Neural progenitor cell (in vitro differentiated cells): ENCODE measurements around the gene DSCAML1. TPM values are rescaled to one million over a fixed set of nuclear protein-coding genes. Genes with fewer than 3 reads are reported as not detected.

Experiments
- DNase-seq: peaks from one replicate; pipeline ENCODE4 v3.0.0-alpha.2; 2016; ENCODE audit warnings: low spot score
- H2AFZ ChIP-seq: fragments of 200-600 bp; sonication (generic); replicated peaks from 2 replicates; pipeline ENCODE4 v1.6.1; 2016; ENCODE audit warnings: antibody characterized with exemption
- H3F3A ChIP-seq: fragments of 200-600 bp; sonication (generic); 2 replicates; pipeline ENCODE4 v1.6.1; 2016; ENCODE audit warnings: antibody characterized with exemption, low read depth
- H3K27ac ChIP-seq: fragments of 200-600 bp; sonication (generic); 2 replicates; pipeline ENCODE4 v1.5.1; 2016; ENCODE audit warnings: mild to moderate bottlenecking
- H3K27me3 ChIP-seq: fragments of 200-600 bp; sonication (generic); 2 replicates; pipeline ENCODE4 v1.6.1; 2016; ENCODE audit warnings: mild to moderate bottlenecking, moderate library complexity
- H3K36me3 ChIP-seq: fragments of 200-600 bp; sonication (generic); 2 replicates; pipeline ENCODE4 v1.5.1; 2016
- H3K4me1 ChIP-seq: fragments of 200-600 bp; sonication (generic); 2 replicates; pipeline ENCODE4 v1.6.1; 2016; ENCODE audit warnings: mixed run types
- H3K4me2 ChIP-seq: fragments of 200-600 bp; sonication (generic); 2 replicates; pipeline ENCODE4 v1.6.1; 2016
- H3K4me3 ChIP-seq: fragments of 200-600 bp; sonication (generic); 2 replicates; pipeline ENCODE4 v1.5.1; 2016
- H3K79me2 ChIP-seq: fragments of 200-600 bp; sonication (generic); 2 replicates; pipeline ENCODE4 v1.6.1; 2016; ENCODE audit warnings: low read depth
- H3K9ac ChIP-seq: fragments of 200-600 bp; sonication (generic); 2 replicates; pipeline ENCODE4 v1.6.1; 2016
- H3K9me3 ChIP-seq: fragments of 200-600 bp; sonication (generic); 2 replicates; pipeline ENCODE4 v1.5.1; 2016; ENCODE audit warnings: low read depth
- H4K20me1 ChIP-seq: fragments of 200-600 bp; sonication (generic); 2 replicates; pipeline ENCODE4 v1.6.1; 2016; ENCODE audit warnings: low read depth
- H3K27ac Mint-ChIP-seq: 3 replicates; pipeline ENCODE4 v1.8.0; 2021; ENCODE audit warnings: mixed read lengths
- H3K27me3 Mint-ChIP-seq: 2 replicates; pipeline ENCODE4 v1.8.0; 2022; ENCODE audit warnings: low read depth, mild to moderate bottlenecking, inconsistent platforms, moderate library complexity, mixed read lengths; ENCODE audit not compliant: insufficient read depth
- H3K36me3 Mint-ChIP-seq: 3 replicates; pipeline ENCODE4 v1.8.0; 2021; ENCODE audit warnings: mixed read lengths
- H3K4me1 Mint-ChIP-seq: 3 replicates; pipeline ENCODE4 v1.8.0; 2021; ENCODE audit warnings: mixed read lengths
- H3K4me3 Mint-ChIP-seq: 3 replicates; pipeline ENCODE4 v1.8.0; 2021; ENCODE audit warnings: mild to moderate bottlenecking, moderate library complexity, mixed read lengths
- H3K9me3 Mint-ChIP-seq: 3 replicates; pipeline ENCODE4 v1.8.0; 2020; ENCODE audit warnings: mixed read lengths
- EZH2 ChIP-seq: fragments of 200-600 bp; sonication (generic); IDR thresholded peaks from 2 replicates; pipeline ENCODE4 v1.6.1; 2017; ENCODE audit warnings: antibody characterized with exemption, mild to moderate bottlenecking, moderate library complexity
- EZH2phosphoT487 ChIP-seq: fragments of 200-600 bp; sonication (generic); IDR thresholded peaks from 2 replicates; pipeline ENCODE4 v1.6.1; 2017; ENCODE audit warnings: antibody characterized with exemption
- total RNA-seq: library from RNA; depleted of rRNA; stranded (reverse); fragments of >200 nt; gene quantifications from 2 replicates; pipeline ENCODE4 v1.2.3, GENCODE V29; 2015; ENCODE audit warnings: low replicate concordance
- TF ChIP-seq, protein P1 (sequence below): fragments of 200-600 bp; sonication (generic); IDR thresholded peaks from 2 replicates; pipeline ENCODE4 v1.5.1; 2017; ENCODE audit warnings: antibody characterized with exemption, mild to moderate bottlenecking

DSCAML1 gene
- total RNA-seq, 1 donor from 2014 or later, result 0.06 TPM

- no peaks in the 10 kb centered on the region for H4K20me1 ChIP-seq
- no peaks in the 10 kb centered on the region for H3K9me3 ChIP-seq
- H3K27ac ChIP-seq, result no peak overlapping the region
- no peaks in the 10 kb centered on the region for H3K36me3 ChIP-seq
- no peak for TF ChIP-seq EZH2phosphoT487
- TF ChIP-seq EZH2, result no peak
- TF ChIP-seq, protein P1, sequence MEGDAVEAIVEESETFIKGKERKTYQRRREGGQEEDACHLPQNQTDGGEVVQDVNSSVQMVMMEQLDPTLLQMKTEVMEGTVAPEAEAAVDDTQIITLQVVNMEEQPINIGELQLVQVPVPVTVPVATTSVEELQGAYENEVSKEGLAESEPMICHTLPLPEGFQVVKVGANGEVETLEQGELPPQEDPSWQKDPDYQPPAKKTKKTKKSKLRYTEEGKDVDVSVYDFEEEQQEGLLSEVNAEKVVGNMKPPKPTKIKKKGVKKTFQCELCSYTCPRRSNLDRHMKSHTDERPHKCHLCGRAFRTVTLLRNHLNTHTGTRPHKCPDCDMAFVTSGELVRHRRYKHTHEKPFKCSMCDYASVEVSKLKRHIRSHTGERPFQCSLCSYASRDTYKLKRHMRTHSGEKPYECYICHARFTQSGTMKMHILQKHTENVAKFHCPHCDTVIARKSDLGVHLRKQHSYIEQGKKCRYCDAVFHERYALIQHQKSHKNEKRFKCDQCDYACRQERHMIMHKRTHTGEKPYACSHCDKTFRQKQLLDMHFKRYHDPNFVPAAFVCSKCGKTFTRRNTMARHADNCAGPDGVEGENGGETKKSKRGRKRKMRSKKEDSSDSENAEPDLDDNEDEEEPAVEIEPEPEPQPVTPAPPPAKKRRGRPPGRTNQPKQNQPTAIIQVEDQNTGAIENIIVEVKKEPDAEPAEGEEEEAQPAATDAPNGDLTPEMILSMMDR, result no peak
- peak overlapping the region; percentile 83 for H3K27ac Mint-ChIP-seq
- H3K4me3 ChIP-seq, result no peak overlapping the region
- no peak overlapping the region for H3K4me3 Mint-ChIP-seq
- peaks cover 13% of the 10 kb centered on the region for H3K4me1 ChIP-seq
- H2AFZ ChIP-seq, result no peak overlapping the region
- H3K9ac ChIP-seq, result no peak overlapping the region
- peaks cover 52% of the 10 kb centered on the region for H3K4me1 Mint-ChIP-seq
- H3F3A ChIP-seq, result peaks cover 9% of the 10 kb centered on the region
- no peaks in the 10 kb centered on the region for H3K79me2 ChIP-seq
- peaks cover 36% of the 10 kb centered on the region for H3K27me3 Mint-ChIP-seq
- H3K36me3 Mint-ChIP-seq, result no peaks in the 10 kb centered on the region
- no peak for DNase-seq
- no peak overlapping the region for H3K4me2 ChIP-seq
- H3K27me3 ChIP-seq, result no peaks in the 10 kb centered on the region
- peaks cover 2% of the 10 kb centered on the region for H3K9me3 Mint-ChIP-seq
Observed at GRCh38 chr11:117535850-117536411, 261.1 kb downstream of the DSCAML1 start.

DNA sequence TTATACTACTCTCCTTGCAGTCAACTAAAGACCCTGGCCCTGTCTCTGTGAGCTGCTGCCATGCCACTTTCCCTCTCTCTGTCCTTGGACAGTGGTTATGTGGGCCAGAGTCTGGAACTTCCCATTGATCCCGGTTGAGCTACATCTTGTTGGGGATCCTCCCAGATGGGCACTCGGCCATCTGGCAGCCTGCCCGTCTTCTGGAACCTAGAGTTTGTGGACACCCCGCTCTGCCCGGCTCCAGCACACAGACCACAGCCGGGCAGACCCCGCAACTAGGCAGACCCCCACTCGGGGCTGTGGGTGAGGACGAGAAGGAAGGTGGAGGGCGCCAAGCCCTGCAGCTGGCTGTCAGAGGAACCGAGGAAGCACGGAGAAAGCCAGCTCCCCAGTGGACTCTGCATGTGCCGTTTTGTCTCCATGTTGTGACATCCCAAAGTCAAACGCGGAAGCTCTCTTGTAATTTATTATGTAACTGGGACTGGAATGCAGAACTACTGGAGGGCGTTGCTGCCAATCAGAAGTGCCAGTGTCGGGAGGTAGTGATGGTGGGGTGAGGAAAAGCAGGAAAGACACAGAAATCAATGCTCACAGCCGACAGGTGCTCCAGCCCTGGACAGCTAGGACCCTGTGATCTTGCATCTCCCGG, 261.7 kb downstream of the DSCAML1 start:
- Histone ChIP-seq H3K4me1 (peaks cover 13% of the 10 kb centered on the region), H3K36me3 (no peaks in the 10 kb centered on the region), H3K27ac (no peak overlapping the region), H3K4me2 (no peak overlapping the region), H3K27me3 (no peaks in the 10 kb centered on the region), H3F3A (peaks cover 9% of the 10 kb centered on the region), H2AFZ (no peak overlapping the region), H3K9ac (no peak overlapping the region), H3K4me3 (no peak overlapping the region), H3K79me2 (no peaks in the 10 kb centered on the region), H4K20me1 (no peaks in the 10 kb centered on the region), H3K9me3 (no peaks in the 10 kb centered on the region)
- DNase-seq, result no peak
- peaks cover 34% of the 10 kb centered on the region for H3K27me3 Mint-ChIP-seq
- peak overlapping the region; percentile 52 for H3K4me3 Mint-ChIP-seq
- peaks cover 2% of the 10 kb centered on the region for H3K9me3 Mint-ChIP-seq
- peaks cover 57% of the 10 kb centered on the region for H3K4me1 Mint-ChIP-seq
- no peaks in the 10 kb centered on the region for H3K36me3 Mint-ChIP-seq
- peak overlapping the region; percentile 75 for H3K27ac Mint-ChIP-seq
- TF ChIP-seq, protein P1, result no peak
- TF ChIP-seq EZH2phosphoT487 (no peak), EZH2 (no peak)

- H3F3A ChIP-seq, result no peaks in the 10 kb centered on the region
- H3K79me2 ChIP-seq, result no peaks in the 10 kb centered on the region
- no peak for DNase-seq
- no peaks in the 10 kb centered on the region for H3K9me3 ChIP-seq
- no peak overlapping the region for H3K4me2 ChIP-seq
- TF ChIP-seq, protein P1, result no peak
- TF ChIP-seq EZH2phosphoT487, result no peak
- Mint-ChIP-seq H3K27ac (no peak overlapping the region), H3K36me3 (no peaks in the 10 kb centered on the region), H3K27me3 (peaks cover 29% of the 10 kb centered on the region), H3K9me3 (peaks cover 2% of the 10 kb centered on the region), H3K4me1 (peaks cover 61% of the 10 kb centered on the region), H3K4me3 (no peak overlapping the region)
- H3K9ac ChIP-seq, result no peak overlapping the region
- no peaks in the 10 kb centered on the region for H3K36me3 ChIP-seq
- H3K4me1 ChIP-seq, result peaks cover 5% of the 10 kb centered on the region
- no peak overlapping the region for H3K4me3 ChIP-seq
- no peak overlapping the region for H3K27ac ChIP-seq
- H4K20me1 ChIP-seq, result no peaks in the 10 kb centered on the region
- H2AFZ ChIP-seq, result no peak overlapping the region
- H3K27me3 ChIP-seq, result no peaks in the 10 kb centered on the region
Observed at GRCh38 chr11:117532568-117532967, 264.4 kb downstream of the DSCAML1 start.
